GM12878 (cell line): ENCODE measurements around the gene PRKAG2. TPM values are rescaled to one million over a fixed set of nuclear protein-coding genes. Genes with fewer than 3 reads are reported as not detected.

ENCODE experiments used
- ATAC-seq: fragments of 200-7000 bp; cut with Tn5 transposase; 3 replicates; pipeline ENCODE4 v1.9.1; 2020; ENCODE audit warnings: mild to moderate bottlenecking, moderate library complexity
- BruUV-seq: library from RNA; stranded (reverse); fragments of 400-500 nt; replicated peaks from 2 replicates; lab custom pipeline; 2021; lab: Mats Ljungman, UMichigan
- CTCF ChIA-PET: fragments of 300-600 bp; sonication (Branson Sonifier 250); formaldehyde crosslinking; extraction: SDS; loops from one replicate; lab custom pipeline; 2021; ENCODE audit warnings: inconsistent platforms; lab: Yijun Ruan, JAX
- POLR2A ChIA-PET: fragments of 350-600 bp; formaldehyde crosslinking; extraction: SDS; loops from one replicate; lab custom pipeline; 2021; ENCODE audit warnings: inconsistent platforms; lab: Charles Lee
- RAD21 ChIA-PET: fragments of 300-600 bp; sonication (Branson Sonifier 250); formaldehyde crosslinking; loops from one replicate; lab custom pipeline; 2023; ENCODE audit warnings: antibody characterized with exemption; ENCODE audit not compliant: unreplicated experiment; lab: Charles Lee
- SMC1A ChIA-PET: fragments of 300-600 bp; sonication (Branson Sonifier 250); formaldehyde crosslinking; loops from one replicate; lab custom pipeline; 2023; ENCODE audit not compliant: unreplicated experiment, uncharacterized antibody; lab: Charles Lee
- DNase-seq: peaks from one replicate; pipeline ENCODE4 v3.0.0-alpha.2; 2011; ENCODE audit warnings: low read depth, low spot score
- FAIRE-seq: peaks from 3 replicates; lab custom pipeline; 2011; peaks lifted over from hg19 to GRCh38; lab: Jason Lieb, UNC
- H2AFZ ChIP-seq: 2 replicates; pipeline ENCODE4 v1.6.0; 2011; ENCODE audit warnings: low read depth, low read length, control low read depth; ENCODE audit not compliant: control insufficient read depth
- H3K27ac ChIP-seq: 2 replicates; pipeline ENCODE4 v1.5.1; 2011; ENCODE audit warnings: control low read depth; ENCODE audit not compliant: control insufficient read depth, insufficient read depth
- H3K27me3 ChIP-seq, 2 experiments: replicated peaks in 1 of 2; 2 replicates each; pipeline versions ENCODE4 v1.6.0 to v1.6.1; 2011; ENCODE audit warnings: low read length in 1 of 2; ENCODE audit not compliant: control insufficient read depth in 2 of 2, insufficient read depth in 2 of 2
- H3K36me3 ChIP-seq, 2 experiments: 2 replicates each; pipeline ENCODE4 v1.5.1; 2011; ENCODE audit warnings: low read length in 1 of 2; ENCODE audit not compliant: control insufficient read depth in 2 of 2, insufficient read depth in 2 of 2
- H3K4me1 ChIP-seq: 2 replicates; pipeline ENCODE4 v1.6.1; 2011; ENCODE audit warnings: mild to moderate bottlenecking, low read length, moderate library complexity, mixed read lengths; ENCODE audit not compliant: control insufficient read depth, insufficient read depth
- H3K4me2 ChIP-seq: 2 replicates; pipeline ENCODE4 v1.6.0; 2011; ENCODE audit warnings: control low read depth; ENCODE audit not compliant: control insufficient read depth, insufficient read depth
- H3K4me3 ChIP-seq: fragments of 200-600 bp; sonication (generic); 2 replicates; pipeline ENCODE4 v1.5.1; 2016
- H3K79me2 ChIP-seq: 2 replicates; pipeline ENCODE4 v1.6.0; 2011; ENCODE audit warnings: low read length; ENCODE audit not compliant: control insufficient read depth, insufficient read depth
- H3K9ac ChIP-seq: 2 replicates; pipeline ENCODE4 v1.8.0; 2011; ENCODE audit warnings: low read length, control low read depth, mixed read lengths; ENCODE audit not compliant: control insufficient read depth, insufficient read depth
- H3K9me3 ChIP-seq: replicated peaks from 3 replicates; pipeline ENCODE4 v1.5.1; 2011; ENCODE audit warnings: mild to moderate bottlenecking, low read length; ENCODE audit not compliant: control insufficient read depth, insufficient read depth
- H4K20me1 ChIP-seq: 2 replicates; pipeline ENCODE4 v1.6.0; 2011; ENCODE audit not compliant: control insufficient read depth, insufficient read depth
- ATF7 ChIP-seq: fragments of 450-650 bp; IDR thresholded peaks from 2 replicates; pipeline ENCODE4 v1.6.1; 2016; ENCODE audit warnings: low read depth, mild to moderate bottlenecking
- CBX5 ChIP-seq: sonication (generic); IDR thresholded peaks from 2 replicates; pipeline ENCODE4 v1.6.1; 2016; ENCODE audit warnings: low read depth, moderate library complexity, mild to moderate bottlenecking, inconsistent platforms
- DPF2 ChIP-seq: fragments of 450-650 bp; IDR thresholded peaks from 2 replicates; pipeline ENCODE4 v1.6.1; 2017; ENCODE audit warnings: mild to moderate bottlenecking
- HDAC2 ChIP-seq: fragments of 200-600 bp; sonication (generic); IDR thresholded peaks from 2 replicates; pipeline ENCODE4 v1.6.1; 2017
- NKRF ChIP-seq: fragments of 450-650 bp; conservative IDR thresholded peaks from 2 replicates; pipeline ENCODE4 v1.6.1; 2017; ENCODE audit warnings: mild to moderate bottlenecking, moderate library complexity
- POU2F2 ChIP-seq: IDR thresholded peaks from 3 replicates; pipeline ENCODE4 v1.6.1; 2011; ENCODE audit warnings: low read depth, mild to moderate bottlenecking, low read length, borderline replicate concordance
- SIX5 ChIP-seq: IDR thresholded peaks from 2 replicates; pipeline ENCODE4 v1.6.1; 2011; ENCODE audit warnings: mild to moderate bottlenecking, low read depth, low read length, moderate library complexity; ENCODE audit not compliant: severe bottlenecking
- SUZ12 ChIP-seq: fragments of 200-600 bp; sonication (generic); IDR thresholded peaks from one replicate; pipeline ENCODE4 v1.6.1; 2018; ENCODE audit warnings: antibody characterized with exemption, mild to moderate bottlenecking; ENCODE audit not compliant: unreplicated experiment
- TCF3 ChIP-seq: IDR thresholded peaks from 2 replicates; pipeline ENCODE4 v1.6.1; 2012; ENCODE audit warnings: low read depth, mild to moderate bottlenecking, low read length, borderline replicate concordance; ENCODE audit not compliant: insufficient read depth
- ZBTB4 ChIP-seq: fragments of 450-650 bp; formaldehyde crosslinking; IDR thresholded peaks from 2 replicates; pipeline ENCODE4 v1.4.0; 2022; ENCODE audit warnings: mild to moderate bottlenecking, moderate library complexity
- ZNF24 ChIP-seq: fragments of 450-650 bp; IDR thresholded peaks from 2 replicates; pipeline ENCODE4 v1.6.1; 2017; ENCODE audit warnings: antibody characterized with exemption, mild to moderate bottlenecking
- WGBS: methylation state at CpG from one replicate; pipeline ENCODE4 v1.1.6; 2016; ENCODE audit warnings: low lambda C conversion rate; ENCODE audit not compliant: insufficient replicate concordance, insufficient coverage; ENCODE audit errors: missing lambda C conversion rate; 5-methylcytosine and 5-hydroxymethylcytosine counted together
- in situ Hi-C: fragments of 300-500 bp; cut with MboI; formaldehyde crosslinking; loops from 9 replicates; pipeline ENCODE4 v1.14.3; 2018; ENCODE audit warnings: mixed read lengths
- intact Hi-C: fragments of 100-400 bp; cut with micrococcal nuclease; formaldehyde crosslinking; loops from one replicate; pipeline ENCODE4 v1.14.2; 2022; ENCODE audit not compliant: unreplicated experiment
- polyA plus RNA-seq, 11 experiments: library from polyadenylated mRNA; depleted of rRNA in 4 of 11; unstranded in 6 of 11; stranded (reverse) in 5 of 11; fragments of >200 nt; fragmentation: Nextera tagmentation in 4 of 11; fragmentation: Illumina TruSeq in 1 of 11; extraction: Ambion mirVana in 4 of 11; extraction: Trizol in 1 of 11; gene quantifications; 1 replicate in 1 of 11; 2 replicates in 10 of 11; pipeline versions ENCODE4 v1.2.1 to v1.2.3, GENCODE V29; 2011 to 2016; ENCODE audit warnings: inconsistent platforms in 2 of 11, missing spikeins in 2 of 11, low read depth in 1 of 11
- total RNA-seq, 4 experiments: library from RNA; depleted of rRNA in 3 of 4; stranded (reverse); fragments of >200 nt in 3 of 4; fragmentation: Illumina TruSeq in 1 of 4; extraction: Trizol in 1 of 4; gene quantifications; 2 replicates each; pipeline versions ENCODE4 v1.2.1 to v1.2.3, GENCODE V29; 2013 to 2021

PRKAG2 gene
- total and polyA plus RNA-seq, 10 of the 15 experiments (the other 5 are each of a cell fraction or from before 2014, with no cell fraction given), result 3.4 to 8.9 (median 6.8) TPM

GRCh38 chr7:151869968-151870918, 6.7 kb downstream of the PRKAG2 start:
- Histone ChIP-seq H3K4me2 (no peak overlapping the region), H3K36me3 (no peaks in the 10 kb centered on the region), H3K4me1 (0 out of 2 replicates have a peak, but pooled peaks cover under 1% of the 10 kb centered on the region), H3K27ac (no peak overlapping the region), H3K27me3 (peaks cover under 1 to 3% of the 10 kb centered on the region in 2 experiments; a peak in 2 of 4 replicates), H3K9ac (no peak overlapping the region), H3K4me3 (no peak overlapping the region), H3K79me2 (no peaks in the 10 kb centered on the region), H4K20me1 (no peaks in the 10 kb centered on the region), H3K9me3 (no peaks in the 10 kb centered on the region), H2AFZ (no peak overlapping the region)
- no TSS peak for BruUV-seq
- DNase-seq (no peak), ATAC-seq (no peak)
- ChIA-PET POLR2A (interaction anchor here (0.7 kb wide), 1 partner anchor 41 kb away, joined by 4 read pairs; no protein-coding TSS in a partner anchor), SMC1A (no interaction called here)
- intact Hi-C loops, result no loop called here
- WGBS, result 85% methylated on average over 24 of the region's 24 CpGs
- TF ChIP-seq ZNF24 (no peak), SIX5 (no peak), TCF3 (no peak)
- TF ChIP-seq, all 136 proteins: peak for 0
- ChIA-PET CTCF (no interaction called here), RAD21 (no interaction called here)
- no peak for FAIRE-seq
- in situ Hi-C loops, result no loop called here

- intact Hi-C loops, result no loop called here
- no peaks in the 10 kb centered on the region for H3K4me1 ChIP-seq
- no peaks in the 10 kb centered on the region for H4K20me1 ChIP-seq
- no peaks in the 10 kb centered on the region for H3K9me3 ChIP-seq
- no peak overlapping the region for H3K9ac ChIP-seq
- no peak overlapping the region for H3K4me3 ChIP-seq
- FAIRE-seq (no peak), DNase-seq (no peak), ATAC-seq (no peak)
- in situ Hi-C loops, result no loop called here
- no peak overlapping the region for H2AFZ ChIP-seq
- POLR2A ChIA-PET, result no interaction called here
- H3K4me2 ChIP-seq, result no peak overlapping the region
- no peaks in the 10 kb centered on the region for H3K79me2 ChIP-seq
- SMC1A ChIA-PET, result no interaction called here
- no peaks in the 10 kb centered on the region for H3K27me3 ChIP-seq
- 63% methylated on average over 13 of the region's 13 CpGs for WGBS
- CTCF ChIA-PET, result no interaction called here
- RAD21 ChIA-PET, result no interaction called here
- no peak overlapping the region for H3K27ac ChIP-seq
- H3K36me3 ChIP-seq, result no peaks in the 10 kb centered on the region
- BruUV-seq, result no TSS peak
- TF ChIP-seq HDAC2 (no peak), SUZ12 (no peak), NKRF (no peak), ATF7 (no peak), POU2F2 (no peak), DPF2 (no peak), ZBTB4 (CRISPR knock-in tag) (no peak), CBX5 (no peak)
Measured at GRCh38 chr7:151869455-151869854, 7.5 kb downstream of the PRKAG2 start.
